ENCODE data around the gene PTGER1. TPM values are rescaled to one million over a fixed set of nuclear protein-coding genes. Genes with fewer than 3 reads are reported as not detected.

Gene PTGER1
- total RNA-seq, 3 donors from 2014 or later (not counting 1 experiment from before 2014, with no cell fraction given): 0.35 to 0.73 TPM; not detected in 1

- peak; percentile 63 to 81 (median 72) for ATAC-seq
- Mint-ChIP-seq H3K4me3 (peak overlapping the region; percentile 98), H3K9me3 (no peaks in the 10 kb centered on the region), H3K4me1 (peaks cover 39 to 57% of the 10 kb centered on the region in 2 donors), H3K36me3 (no peaks in the 10 kb centered on the region), H3K27ac (peak overlapping the region; percentile 97 to 100), H3K27me3 (ENCODE audit: low read depth in 2 of 2) (no peaks in the 10 kb centered on the region)
- H3K27me3 ChIP-seq (ENCODE audit: control insufficient read depth, insufficient read depth, low read length): no peaks in the 10 kb centered on the region
- peak overlapping the region; percentile 66 for H3K27ac ChIP-seq (ENCODE audit: low read length)
- peak overlapping the region; percentile 51 for H3K4me3 ChIP-seq (ENCODE audit: low read length)
- 0% methylated on average over 9 of the region's 9 CpGs for WGBS (ENCODE audit: insufficient coverage)
- TF ChIP-seq CTCF (IDR thresholded peaks at IDR 0.05): no peak
- H3K4me1 ChIP-seq (ENCODE audit: control insufficient read depth, insufficient read depth, low read length): peaks cover 66% of the 10 kb centered on the region
- no peaks in the 10 kb centered on the region for H3K9me3 ChIP-seq (ENCODE audit: control insufficient read depth, insufficient read depth, low read length)
- peak; percentile 72 to 83 for DNase-seq
- intact Hi-C loops (cut with micrococcal nuclease): loop anchor here (2.0 kb wide), 1 partner anchor 19 kb away; no protein-coding TSS in a partner anchor
- peaks cover 34% of the 10 kb centered on the region for H3K36me3 ChIP-seq (ENCODE audit: control insufficient read depth, insufficient read depth, low read length)
These were observed 35.1 kb downstream of the PTGER1 start for GRCh38 chr19:14440049-14440448.

GRCh38 chr19:14439014-14439413 is 36.1 kb downstream of the PTGER1 start:
- peaks cover 76% of the 10 kb centered on the region for H3K4me1 ChIP-seq (ENCODE audit: control insufficient read depth, insufficient read depth, low read length)
- H3K27me3 ChIP-seq (ENCODE audit: control insufficient read depth, insufficient read depth, low read length): no peaks in the 10 kb centered on the region
- no peaks in the 10 kb centered on the region for H3K9me3 ChIP-seq (ENCODE audit: control insufficient read depth, insufficient read depth, low read length)
- Mint-ChIP-seq H3K36me3 (no peaks in the 10 kb centered on the region), H3K4me1 (peaks cover 45 to 59% of the 10 kb centered on the region in 2 donors), H3K4me3 (peak overlapping the region; percentile 68), H3K27ac (peak overlapping the region; percentile 97 to 100), H3K27me3 (ENCODE audit: low read depth in 2 of 2) (no peaks in the 10 kb centered on the region), H3K9me3 (no peaks in the 10 kb centered on the region)
- WGBS (ENCODE audit: insufficient coverage): 39% methylated on average over 9 of the region's 9 CpGs
- H3K27ac ChIP-seq (ENCODE audit: low read length): peak overlapping the region; percentile 51
- ATAC-seq (no peak), DNase-seq (no peak)
- H3K36me3 ChIP-seq (ENCODE audit: control insufficient read depth, insufficient read depth, low read length): peaks cover 24% of the 10 kb centered on the region
- no peak overlapping the region for H3K4me3 ChIP-seq (ENCODE audit: low read length)
- no peak for TF ChIP-seq CTCF (IDR thresholded peaks at IDR 0.05)
- intact Hi-C loops (cut with micrococcal nuclease): no loop called here

- DNase-seq: no peak
- no peak for ATAC-seq
- Histone ChIP-seq H3K4me3 (ENCODE audit: low read length) (no peak overlapping the region), H3K9me3 (ENCODE audit: control insufficient read depth, insufficient read depth, low read length) (no peaks in the 10 kb centered on the region), H3K27ac (ENCODE audit: low read length) (peak overlapping the region; percentile 62), H3K27me3 (ENCODE audit: control insufficient read depth, insufficient read depth, low read length) (no peaks in the 10 kb centered on the region), H3K4me1 (ENCODE audit: control insufficient read depth, insufficient read depth, low read length) (peaks cover 81% of the 10 kb centered on the region), H3K36me3 (ENCODE audit: control insufficient read depth, insufficient read depth, low read length) (peaks cover 11% of the 10 kb centered on the region)
- Mint-ChIP-seq H3K4me1 (peaks cover 46 to 57% of the 10 kb centered on the region in 2 donors), H3K9me3 (no peaks in the 10 kb centered on the region), H3K27ac (peak overlapping the region; percentile 97 to 100), H3K4me3 (peak overlapping the region; percentile 68), H3K36me3 (no peaks in the 10 kb centered on the region), H3K27me3 (ENCODE audit: low read depth in 2 of 2) (no peaks in the 10 kb centered on the region)
- TF ChIP-seq CTCF (IDR thresholded peaks at IDR 0.05): no peak
- intact Hi-C loops (cut with micrococcal nuclease): no loop called here
- 92% methylated on average over 7 of the region's 7 CpGs for WGBS (ENCODE audit: insufficient coverage)
These were observed 37.5 kb downstream of the PTGER1 start for GRCh38 chr19:14437578-14438140.

Measured in natural killer cell (primary cell).